22Rv1 (cell line): ENCODE results near the gene COG2.

Source experiments
- H3K27ac ChIP-seq: fragments of 450-650 bp; 2 replicates; pipeline ENCODE4 v1.5.1; 2017
- CTCF ChIP-seq: fragments of 450-650 bp; IDR thresholded peaks from 2 replicates; pipeline ENCODE4 v1.5.1; 2017; ENCODE audit warnings: mild to moderate bottlenecking

Gene COG2

GRCh38 chr1:230739564-230740290 is 97.4 kb downstream of the COG2 start:
- TF ChIP-seq CTCF, result no peak
- no peak overlapping the region for H3K27ac ChIP-seq
